CD4-positive, alpha-beta memory T cell (primary cell): ENCODE measurements around the gene KRTAP5-7. TPM values are rescaled to one million over a fixed set of nuclear protein-coding genes. Genes with fewer than 3 reads are reported as not detected.
"Not testable (repeated sequence)": the region's sequence is repeated elsewhere in the genome, so short reads cannot be mapped to it uniquely, and the experiment has no call there.

ENCODE experiments used
- CTCF ChIA-PET: fragments of 350-600 bp; sonication (Branson Sonifier 250); formaldehyde crosslinking; loops from one replicate; lab custom pipeline; 2021; ENCODE audit warnings: inconsistent platforms; ENCODE audit not compliant: partially characterized antibody; lab: Charles Lee
- POLR2A ChIA-PET: fragments of 350-600 bp; sonication (Branson Sonifier 250); formaldehyde crosslinking; loops from one replicate; lab custom pipeline; 2021; ENCODE audit not compliant: partially characterized antibody; lab: Charles Lee
- DNase-seq, 5 donors: peaks; one replicate each; pipeline versions ENCODE4 v3.0.0 to v3.0.0-alpha.2; 2020 to 2022; ENCODE audit warnings: mixed read lengths in 1 of 5
- H3K27ac ChIP-seq: one replicate; pipeline ENCODE4 v1.7.0; 2013; ENCODE audit warnings: low read depth, low read length
- H3K27me3 ChIP-seq: 2 replicates; pipeline ENCODE4 v1.7.0; 2013; ENCODE audit warnings: mild to moderate bottlenecking, low read length, moderate library complexity; ENCODE audit not compliant: insufficient read depth
- H3K36me3 ChIP-seq: 2 replicates; pipeline ENCODE4 v1.7.0; 2013; ENCODE audit warnings: mild to moderate bottlenecking, low read length, moderate library complexity; ENCODE audit not compliant: insufficient read depth
- H3K4me1 ChIP-seq: 2 replicates; pipeline ENCODE4 v1.7.0; 2013; ENCODE audit warnings: mild to moderate bottlenecking, low read length, moderate library complexity; ENCODE audit not compliant: insufficient read depth
- H3K4me3 ChIP-seq, 2 donors: one replicate each; pipeline ENCODE4 v1.7.0; 2013; ENCODE audit warnings: low read length in 2 of 2, mild to moderate bottlenecking in 1 of 2
- H3K9me3 ChIP-seq, 2 donors: one replicate each; pipeline ENCODE4 v1.7.0; 2013; ENCODE audit warnings: low read length in 2 of 2, control low read depth in 1 of 2; ENCODE audit not compliant: control insufficient read depth in 1 of 2
- H3K27ac Mint-ChIP-seq, 7 donors: one replicate each; pipeline ENCODE4 v1.8.0; 2020 to 2021; ENCODE audit warnings: mixed read lengths in 7 of 7, mild to moderate bottlenecking in 6 of 7, inconsistent platforms in 3 of 7, moderate library complexity in 3 of 7
- H3K27me3 Mint-ChIP-seq, 2 donors: one replicate each; pipeline ENCODE4 v1.8.0; 2020 to 2021; ENCODE audit warnings: mixed read lengths in 2 of 2
- H3K36me3 Mint-ChIP-seq, 2 donors: one replicate each; pipeline ENCODE4 v1.8.0; 2020 to 2021; ENCODE audit warnings: mixed read lengths in 2 of 2, inconsistent platforms in 1 of 2, mild to moderate bottlenecking in 1 of 2
- H3K4me1 Mint-ChIP-seq, 4 donors: one replicate each; pipeline ENCODE4 v1.8.0; 2020 to 2021; ENCODE audit warnings: mixed read lengths in 4 of 4, mild to moderate bottlenecking in 1 of 4
- H3K4me3 Mint-ChIP-seq, 8 donors: one replicate each; pipeline ENCODE4 v1.8.0; 2020 to 2021; ENCODE audit warnings: mixed read lengths in 8 of 8, mild to moderate bottlenecking in 7 of 8, moderate library complexity in 6 of 8, inconsistent platforms in 3 of 8
- H3K9me3 Mint-ChIP-seq, 8 donors: one replicate each; pipeline ENCODE4 v1.8.0; 2020 to 2021; ENCODE audit warnings: mixed read lengths in 8 of 8, mild to moderate bottlenecking in 5 of 8, inconsistent platforms in 3 of 8, moderate library complexity in 1 of 8
- intact Hi-C: fragments of 100-400 bp; cut with micrococcal nuclease; formaldehyde crosslinking; loops from one replicate; pipeline ENCODE4 v1.15.1; 2023
- polyA plus RNA-seq, 2 donors: library from polyadenylated mRNA; unstranded; fragments of 300-500 nt; fragmentation: Illumina TruSeq; gene quantifications; one replicate each; pipeline ENCODE4 v1.2.3, GENCODE V29; 2021
- total RNA-seq, 2 experiments: library from RNA; stranded (reverse); gene quantifications; one replicate each; pipeline ENCODE4 v1.2.3, GENCODE V29; 2021

Gene KRTAP5-7
- not detected for total RNA-seq
- not detected for polyA plus RNA-seq

- H3K27me3 ChIP-seq, H3K4me1 ChIP-seq, H3K9me3 ChIP-seq, H3K36me3 ChIP-seq, H3K9me3 Mint-ChIP-seq, DNase-seq, POLR2A ChIA-PET, intact Hi-C loops, CTCF ChIA-PET, H3K4me3 Mint-ChIP-seq, H3K36me3 Mint-ChIP-seq, H3K4me3 ChIP-seq, H3K27ac ChIP-seq, H3K4me1 Mint-ChIP-seq, H3K27me3 Mint-ChIP-seq, H3K27ac Mint-ChIP-seq: not testable (repeated sequence)
Observed at GRCh38 chr11:71526796-71527575, at the start of gene KRTAP5-7. TSS of gene KRTAP5-7 (plus strand) at chr11:71527267. CDS start at chr11:71527301, 34 bp downstream.

- H3K27me3 ChIP-seq = no peaks in the 10 kb centered on the region
- no peak for DNase-seq
- Mint-ChIP-seq H3K9me3 (no peaks in the 10 kb centered on the region), H3K36me3 (peaks cover 56 to 64% of the 10 kb centered on the region in 2 donors), H3K27ac (no peak overlapping the region), H3K27me3 (no peaks in the 10 kb centered on the region), H3K4me3 (no peak overlapping the region), H3K4me1 (no peaks in the 10 kb centered on the region)
- no peak overlapping the region for H3K27ac ChIP-seq
- peaks cover 79% of the 10 kb centered on the region for H3K36me3 ChIP-seq
- H3K9me3 ChIP-seq = no peaks in the 10 kb centered on the region
- POLR2A ChIA-PET = no interaction called here
- intact Hi-C loops = no loop called here
- H3K4me3 ChIP-seq = no peak overlapping the region
- no peaks in the 10 kb centered on the region for H3K4me1 ChIP-seq
- CTCF ChIA-PET = no interaction called here
Observed at GRCh38 chr11:71477641-71478527, 49.2 kb upstream of the KRTAP5-7 start.

- no peak overlapping the region for H3K4me3 ChIP-seq
- POLR2A ChIA-PET = no interaction called here
- no peaks in the 10 kb centered on the region for H3K27me3 ChIP-seq
- Mint-ChIP-seq H3K27ac (no peak overlapping the region), H3K27me3 (no peaks in the 10 kb centered on the region), H3K4me1 (no peaks in the 10 kb centered on the region), H3K4me3 (no peak overlapping the region), H3K36me3 (peaks cover 62 to 67% of the 10 kb centered on the region in 2 donors), H3K9me3 (no peaks in the 10 kb centered on the region)
- no peaks in the 10 kb centered on the region for H3K4me1 ChIP-seq
- H3K9me3 ChIP-seq = no peaks in the 10 kb centered on the region
- intact Hi-C loops = no loop called here
- H3K36me3 ChIP-seq = peaks cover 79% of the 10 kb centered on the region
- CTCF ChIA-PET = no interaction called here
- DNase-seq = no peak
- H3K27ac ChIP-seq = no peak overlapping the region
Observed at GRCh38 chr11:71478528-71478840, 48.6 kb upstream of the KRTAP5-7 start.

GRCh38 chr11:71481101-71481960, 45.7 kb upstream of the KRTAP5-7 start:
- H3K27ac ChIP-seq = no peak overlapping the region

GRCh38 chr11:71482216-71482615, 44.9 kb upstream of the KRTAP5-7 start:
- no peaks in the 10 kb centered on the region for H3K27me3 ChIP-seq
- H3K4me1 ChIP-seq = no peaks in the 10 kb centered on the region
- H3K9me3 ChIP-seq = no peaks in the 10 kb centered on the region
- H3K36me3 ChIP-seq = peaks cover 75% of the 10 kb centered on the region
- DNase-seq = no peak
- H3K4me3 ChIP-seq = no peak overlapping the region
- ChIA-PET POLR2A (no interaction called here), CTCF (no interaction called here)
- no peak overlapping the region for H3K4me3 Mint-ChIP-seq
- H3K36me3 Mint-ChIP-seq = peaks cover 72 to 75% of the 10 kb centered on the region in 2 donors
- H3K27ac Mint-ChIP-seq = no peak overlapping the region
- H3K4me1 Mint-ChIP-seq = peaks cover 0 to 8% (median 3%) of the 10 kb centered on the region in 4 donors
- intact Hi-C loops = no loop called here
- H3K27me3 Mint-ChIP-seq = no peaks in the 10 kb centered on the region
- no peak overlapping the region for H3K27ac ChIP-seq
- no peaks in the 10 kb centered on the region for H3K9me3 Mint-ChIP-seq

More at GRCh38 chr11:71481101-71481960, 45.7 kb upstream of the KRTAP5-7 start:
- peaks cover 70 to 78% of the 10 kb centered on the region in 2 donors for H3K36me3 Mint-ChIP-seq
- Histone ChIP-seq H3K9me3 (no peaks in the 10 kb centered on the region), H3K4me1 (no peaks in the 10 kb centered on the region), H3K27me3 (no peaks in the 10 kb centered on the region), H3K36me3 (peaks cover 81% of the 10 kb centered on the region), H3K4me3 (no peak overlapping the region)
- no peaks in the 10 kb centered on the region for H3K27me3 Mint-ChIP-seq
- no peak overlapping the region for H3K27ac Mint-ChIP-seq
- ChIA-PET CTCF (no interaction called here), POLR2A (no interaction called here)
- H3K4me1 Mint-ChIP-seq = peaks cover 0 to 5% (median 2%) of the 10 kb centered on the region in 4 donors
- intact Hi-C loops = no loop called here
- H3K9me3 Mint-ChIP-seq = no peaks in the 10 kb centered on the region
- DNase-seq = no peak
- no peak overlapping the region for H3K4me3 Mint-ChIP-seq

- no peak overlapping the region for H3K4me3 Mint-ChIP-seq
- no peak overlapping the region for H3K27ac Mint-ChIP-seq
- no peaks in the 10 kb centered on the region for H3K9me3 Mint-ChIP-seq
- intact Hi-C loops = no loop called here
- H3K4me1 ChIP-seq = no peaks in the 10 kb centered on the region
- ChIA-PET CTCF (no interaction called here), POLR2A (no interaction called here)
- H3K27me3 ChIP-seq = no peaks in the 10 kb centered on the region
- no peak overlapping the region for H3K27ac ChIP-seq
- H3K36me3 Mint-ChIP-seq = peaks cover 70 to 72% of the 10 kb centered on the region in 2 donors
- peaks cover 0 to 9% (median 3%) of the 10 kb centered on the region in 4 donors for H3K4me1 Mint-ChIP-seq
- no peaks in the 10 kb centered on the region for H3K9me3 ChIP-seq
- DNase-seq = no peak
- H3K27me3 Mint-ChIP-seq = no peaks in the 10 kb centered on the region
- no peak overlapping the region for H3K4me3 ChIP-seq
- H3K36me3 ChIP-seq = peaks cover 69% of the 10 kb centered on the region
Observed at GRCh38 chr11:71482746-71483364, 44.2 kb upstream of the KRTAP5-7 start.
